Peyer's patch (tissue), 4 donors: ENCODE measurements around the gene TMEM229B.

Source experiments
- CTCF ChIP-seq, 6 experiments: fragments of 450-650 bp in 4 of 6; fragments of 200-600 bp in 2 of 6; sonication (generic) in 1 of 6; IDR thresholded peaks; one replicate each; pipeline ENCODE4 v1.5.1; 2017 to 2019; ENCODE audit warnings: antibody characterized with exemption in 6 of 6, mild to moderate bottlenecking in 3 of 6, moderate library complexity in 1 of 6
- POLR2A ChIP-seq, 2 donors: fragments of 450-650 bp; IDR thresholded peaks; one replicate each; pipeline ENCODE4 v1.5.1; 2017; ENCODE audit warnings: antibody characterized with exemption in 2 of 2, mild to moderate bottlenecking in 2 of 2, moderate library complexity in 2 of 2

- TF ChIP-seq CTCF (IDR thresholded peaks at IDR 0.05): no peak
- TF ChIP-seq POLR2A (IDR thresholded peaks at IDR 0.05): no peak
Observed at GRCh38 chr14:67459336-67459735, 29.2 kb downstream of the TMEM229B start.
